NCI-H446 treated with DMSO at 0.1 percent for 48 hours (cell line): ENCODE measurements around the gene TCEAL3.
"Not testable (repeated sequence)": the region's sequence is repeated elsewhere in the genome, so short reads cannot be mapped to it uniquely, and the experiment has no call there.

Experiments
- DNase-seq: peaks from one replicate; lab custom pipeline; 2025; lab: John Stamatoyannopoulos, UW

TCEAL3 gene

GRCh38 chrX:103607364-103608305, at the start of gene TCEAL3:
Gene TCEAL3 (plus strand): TSS chrX:103607963. CDS start chrX:103609065, 1,102 bp downstream.
- DNase-seq = no peak

GRCh38 chrX:103560256-103560655, 47.5 kb upstream of the TCEAL3 start:
- DNase-seq = no peak

- no peak for DNase-seq
Measured at GRCh38 chrX:103562801-103563200, 45.0 kb upstream of the TCEAL3 start.

DNA sequence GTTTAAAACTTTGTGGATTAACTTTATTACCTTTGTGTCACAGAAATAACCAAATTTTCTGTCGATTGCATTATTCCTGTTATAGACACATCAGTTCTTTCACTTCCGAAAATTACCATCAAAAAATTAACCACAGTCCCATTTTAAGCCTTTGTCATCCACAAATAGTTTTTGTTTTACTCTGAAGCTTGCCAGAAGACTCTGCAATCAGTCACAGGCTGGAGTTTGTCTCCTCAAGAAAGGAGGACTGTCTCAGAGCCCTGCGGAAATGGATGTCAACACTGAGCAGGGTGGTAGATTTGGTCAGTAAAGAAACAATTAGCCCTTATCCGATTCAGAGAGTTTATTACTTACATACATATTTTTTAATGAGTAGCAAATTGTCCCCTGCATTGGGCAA, 42.6 kb upstream of the TCEAL3 start:
- DNase-seq = no peak

- DNase-seq = no peak
Measured at GRCh38 chrX:103565752-103566151, 42.0 kb upstream of the TCEAL3 start.

- DNase-seq = no peak
Measured at GRCh38 chrX:103571121-103571520, 36.6 kb upstream of the TCEAL3 start.

DNA sequence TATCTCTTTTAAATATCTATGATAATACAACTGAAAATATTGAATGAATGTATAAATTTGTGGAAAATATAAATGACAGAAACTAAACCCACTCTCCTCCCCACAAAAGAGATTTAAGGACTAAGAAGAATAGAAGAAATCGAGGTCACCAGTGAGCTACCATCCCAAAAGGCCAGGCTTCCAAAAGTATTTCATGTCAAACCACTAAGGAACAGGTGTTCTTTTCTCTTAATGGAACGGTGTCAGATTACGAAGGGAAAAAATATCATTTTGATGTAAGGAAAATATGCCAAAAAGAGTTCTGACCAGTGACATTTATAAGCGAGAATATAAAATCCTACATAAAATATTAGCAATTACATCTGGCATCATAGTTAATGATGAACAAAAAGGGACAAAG, 36.0 kb upstream of the TCEAL3 start:
- no peak for DNase-seq

DNA sequence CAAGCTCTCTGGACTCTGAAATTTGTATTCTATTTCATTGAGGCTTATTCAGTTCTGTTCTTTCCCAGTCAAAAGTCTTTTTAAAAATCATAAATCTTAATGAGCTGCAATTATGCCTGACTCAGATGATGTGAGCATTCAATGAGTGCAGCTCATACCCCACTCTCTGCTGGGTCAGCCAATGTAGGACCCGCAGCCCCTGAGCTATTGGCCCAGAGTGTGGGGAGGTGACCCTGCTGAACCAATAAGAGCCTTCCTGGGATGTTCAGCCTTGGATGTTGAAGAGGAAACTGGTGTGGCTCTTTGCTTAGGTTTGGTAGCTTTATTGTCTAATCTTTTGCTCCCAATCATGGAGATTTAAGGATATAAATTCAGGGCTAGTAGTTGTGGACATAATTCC, 34.6 kb upstream of the TCEAL3 start:
- no peak for DNase-seq

DNA sequence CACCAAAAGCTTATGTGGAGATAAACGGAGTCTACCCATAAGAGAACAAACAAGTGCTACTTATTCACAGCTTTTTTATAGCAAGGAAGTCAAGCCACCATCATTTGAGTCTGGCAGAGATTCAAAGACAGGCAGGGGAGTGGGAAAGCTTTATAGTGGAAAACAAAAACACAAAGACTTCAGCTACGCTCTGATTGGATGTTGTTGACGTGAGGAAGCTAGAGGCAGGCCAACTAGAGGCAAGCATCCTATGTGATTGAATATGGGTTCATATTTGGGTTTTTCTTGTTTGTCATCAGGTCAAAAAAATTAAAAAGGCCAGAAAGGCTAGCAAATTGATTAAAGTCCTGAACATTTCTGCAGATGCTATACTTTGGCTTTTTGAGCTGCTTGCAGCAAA, 23.2 kb upstream of the TCEAL3 start:
- peak; percentile 26 for DNase-seq

GRCh38 chrX:103585411-103586313, 22.1 kb upstream of the TCEAL3 start, which contains the start of gene TCEAL4:
Gene TCEAL4 (plus strand): TSS chrX:103585515. CDS start chrX:103586676, 1,161 bp downstream.
- DNase-seq = peak; percentile 15

GRCh38 chrX:103586314-103586646, 21.5 kb upstream of the TCEAL3 start:
- no peak for DNase-seq

GRCh38 chrX:103586659-103587058, 21.1 kb upstream of the TCEAL3 start:
- DNase-seq = no peak

DNA sequence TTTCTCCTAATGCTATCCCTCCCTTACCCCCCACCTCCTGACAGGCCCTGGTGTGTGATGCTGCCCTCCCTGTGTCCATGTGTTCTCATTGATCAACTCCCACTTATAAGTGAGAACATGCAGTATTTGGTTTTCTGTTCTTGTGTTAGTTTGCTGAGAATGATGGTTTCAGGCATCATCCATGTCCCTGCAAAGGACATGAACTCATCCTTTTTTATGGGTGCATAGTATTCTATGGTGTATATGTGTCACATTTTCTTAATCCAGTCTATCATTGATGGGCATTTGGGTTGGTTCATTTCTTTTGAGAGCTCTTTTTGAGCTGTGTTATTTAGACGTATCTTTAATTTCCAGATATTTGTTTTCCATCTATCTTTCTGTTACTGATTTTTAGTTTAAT, 15.5 kb upstream of the TCEAL3 start:
- DNase-seq = not testable (repeated sequence)

DNA sequence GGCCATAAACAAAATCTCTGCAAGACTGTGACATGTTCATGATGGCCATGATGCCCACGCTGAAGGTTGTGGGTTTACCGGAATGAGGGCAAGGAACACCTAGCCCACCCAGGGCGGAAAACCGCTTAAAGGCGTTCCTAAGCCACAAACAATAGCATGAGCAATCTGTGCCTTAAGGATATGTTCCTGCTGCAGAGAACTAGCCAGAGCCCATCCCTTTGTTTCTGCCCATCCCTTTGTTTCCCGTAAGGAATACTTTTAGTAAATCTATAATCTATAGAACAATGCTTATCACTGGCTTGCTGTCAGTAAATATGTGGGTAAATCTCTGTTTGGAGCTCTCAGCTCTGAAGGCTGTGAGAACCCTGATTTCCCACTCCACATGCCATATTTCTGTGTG, 12.6 kb upstream of the TCEAL3 start:
- not testable (repeated sequence) for DNase-seq

DNA sequence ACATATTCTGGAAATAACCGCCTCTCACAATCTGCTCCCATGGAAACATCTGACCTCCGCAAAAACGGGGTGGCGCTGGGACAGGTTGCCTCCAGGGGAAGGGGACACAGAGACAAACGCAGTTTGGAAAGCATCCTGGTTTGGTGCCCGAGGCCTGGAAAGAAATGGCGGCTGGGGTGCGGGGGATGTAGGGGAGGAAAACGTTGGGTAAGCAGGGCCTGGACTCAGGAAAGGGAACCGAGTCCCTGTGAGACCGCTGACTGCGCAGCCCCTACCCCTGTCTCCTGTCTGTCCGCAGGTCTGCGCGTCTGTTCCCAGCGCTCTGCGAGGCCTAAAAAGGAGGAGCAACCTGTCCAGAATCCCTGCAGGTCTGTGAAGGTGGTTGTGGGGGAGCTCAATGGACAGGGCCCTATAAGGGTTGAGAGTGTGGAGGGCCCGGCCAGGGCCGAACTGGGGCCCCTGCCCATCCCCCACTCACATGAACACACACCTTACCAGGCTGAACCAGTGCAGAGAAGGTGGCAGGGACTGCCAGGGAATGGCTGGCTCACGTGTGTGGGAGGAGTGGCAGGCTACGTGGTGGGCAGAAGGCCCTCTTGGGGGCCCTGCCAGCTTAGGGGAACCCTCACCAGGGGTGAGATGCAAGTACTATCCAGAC, 672 bp downstream of the TCEAL3 start:
- no peak for DNase-seq

DNA sequence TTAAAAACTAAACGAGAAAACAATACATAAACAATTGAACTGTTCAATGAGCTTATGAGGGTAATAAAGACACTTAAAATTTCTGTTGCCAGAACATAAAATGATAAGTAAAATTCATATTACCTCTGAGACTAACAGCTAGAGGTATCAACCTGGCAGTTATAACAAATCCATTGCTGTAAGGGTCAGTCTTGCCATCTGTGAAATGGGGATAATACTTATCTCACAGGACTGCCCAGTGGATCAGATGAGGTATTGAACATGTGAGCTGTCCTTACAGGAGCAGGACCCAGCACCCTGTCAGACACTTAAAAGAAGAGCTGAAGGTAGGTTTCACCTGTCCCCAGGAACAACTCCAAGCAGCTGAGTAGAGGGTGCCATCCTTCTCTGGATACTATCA, 2.5 kb downstream of the TCEAL3 start:
- DNase-seq = no peak

DNA sequence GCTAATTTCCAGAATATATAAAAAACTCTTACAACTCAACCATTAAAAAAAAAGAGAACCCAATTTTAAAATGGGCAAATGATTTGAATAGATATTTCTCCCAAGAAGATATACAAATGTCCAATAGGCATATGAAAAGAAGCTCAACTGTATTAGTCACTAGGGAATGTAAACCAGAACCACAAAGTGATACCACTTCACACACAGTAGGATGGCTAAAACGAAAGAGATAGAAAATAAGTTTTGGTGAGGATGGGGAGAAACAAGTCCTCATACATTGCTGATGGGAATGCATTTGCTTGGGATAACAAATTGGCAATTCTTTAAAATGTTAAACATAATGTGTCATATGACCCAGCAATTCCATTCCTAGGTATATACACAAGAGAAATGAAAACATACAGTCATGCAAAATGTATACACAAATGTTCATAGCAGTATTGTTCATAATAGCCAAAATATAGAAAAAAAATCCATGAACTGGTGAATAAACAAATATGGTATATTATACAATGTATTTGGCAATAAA, 5.7 kb downstream of the TCEAL3 start:
- DNase-seq = no peak

DNA sequence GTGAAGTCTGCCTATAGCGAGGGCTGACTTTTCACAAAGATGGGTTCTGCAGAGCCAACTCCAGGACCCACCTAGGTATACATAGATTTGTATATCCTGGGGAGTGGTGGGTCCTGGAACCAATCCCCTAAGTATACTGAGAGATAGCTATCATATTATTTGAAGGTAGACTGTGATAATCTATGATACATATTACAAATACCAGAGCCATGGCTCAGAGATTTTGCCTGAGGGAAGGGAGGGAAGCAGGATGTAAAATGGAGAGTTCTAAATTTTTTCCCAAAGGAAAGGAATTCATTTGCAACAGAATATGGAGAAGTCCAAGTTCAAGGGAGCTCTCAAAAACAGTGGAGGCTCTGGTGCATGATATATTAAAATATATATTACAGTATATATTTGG, 7.2 kb downstream of the TCEAL3 start:
- no peak for DNase-seq

GRCh38 chrX:103615781-103616371, 8.1 kb downstream of the TCEAL3 start:
- DNase-seq = no peak

DNA sequence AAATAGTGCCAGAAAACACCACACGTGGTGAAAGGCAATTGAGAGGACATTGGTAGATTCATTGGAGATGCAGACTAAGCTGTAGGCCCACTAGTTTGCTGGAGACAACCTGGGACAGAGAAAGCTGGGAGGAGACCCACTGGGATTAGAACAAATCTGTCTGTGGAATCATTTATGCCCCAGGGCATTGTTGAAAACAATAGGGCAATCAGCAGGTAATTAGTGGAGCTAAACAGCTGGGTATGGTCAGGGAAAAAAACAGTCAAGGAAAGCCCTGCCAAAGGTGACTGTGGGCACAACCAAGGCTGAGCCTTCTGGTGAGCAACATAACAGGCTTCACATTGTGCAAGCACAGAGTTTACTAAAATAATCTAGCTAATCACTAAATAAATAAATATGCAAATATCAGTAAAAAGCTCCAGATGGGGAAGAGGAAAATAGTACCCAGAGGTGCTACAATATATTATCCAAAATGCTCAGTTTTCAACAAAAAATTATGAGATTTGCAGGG, 9.0 kb downstream of the TCEAL3 start:
- DNase-seq = no peak

DNA sequence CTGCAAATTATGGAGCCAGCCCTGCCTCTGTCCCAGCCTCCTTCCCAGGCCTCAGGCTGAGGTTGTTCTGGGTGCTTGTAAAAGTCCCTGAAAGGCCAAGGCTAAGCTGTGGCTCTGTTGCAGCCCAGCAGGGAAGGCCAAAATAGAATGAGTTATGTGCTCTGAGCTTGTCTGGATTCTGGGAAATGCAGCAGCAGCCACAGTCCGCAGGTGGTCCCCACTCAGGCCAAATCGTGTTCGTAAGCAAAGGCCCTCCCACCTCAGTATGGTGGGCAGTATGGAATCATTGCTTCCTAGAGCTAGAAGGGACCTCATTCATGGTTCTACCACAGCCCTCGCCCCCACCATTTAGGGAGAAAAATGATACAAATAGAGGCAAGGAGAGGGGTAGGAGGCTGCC, 16.3 kb downstream of the TCEAL3 start:
- DNase-seq = no peak
